ENCODE results near the gene CFAP157. TPM values are rescaled to one million over a fixed set of nuclear protein-coding genes. Genes with fewer than 3 reads are reported as not detected.

The CFAP157 gene
- total and polyA plus RNA-seq, 12 donors, result 0.11 to 0.94 (median 0.29) TPM; not detected in 5

DNA sequence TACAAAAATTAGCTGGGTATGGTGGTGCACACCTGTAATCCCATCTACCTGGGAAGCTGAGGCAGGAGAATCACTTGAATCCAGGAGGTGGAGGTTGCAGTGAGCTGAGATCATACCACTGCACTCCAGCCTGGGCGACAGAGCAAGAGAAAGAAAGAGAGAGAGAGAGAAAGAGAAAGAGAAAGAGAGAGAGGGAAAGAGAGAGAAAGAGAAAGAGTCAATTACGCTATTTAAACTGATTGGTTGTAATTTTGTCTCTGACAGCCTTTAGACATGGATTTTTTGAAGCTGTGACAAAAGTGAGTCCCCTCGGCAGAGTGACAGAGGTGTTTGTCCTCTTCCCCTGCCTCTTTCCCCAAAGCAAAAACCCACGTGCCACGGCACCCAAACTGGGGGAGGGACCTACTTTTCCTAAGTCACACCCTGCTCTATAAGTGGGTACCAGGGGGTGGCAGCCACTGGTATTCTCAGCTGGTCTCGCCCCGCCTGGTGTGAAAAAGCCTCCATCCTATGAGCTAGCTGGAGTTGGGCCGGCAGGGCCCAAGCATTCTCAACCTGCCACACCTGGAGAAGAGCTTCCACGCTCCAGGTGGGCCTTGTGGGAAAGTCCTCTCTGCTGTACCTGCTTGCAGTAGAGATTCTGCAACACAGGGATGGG is 3.4 kb upstream of the CFAP157 start:
- H3K27ac ChIP-seq, result no peak overlapping the region
- H3K9me3 ChIP-seq (replicated peaks in 1 of 3), result no peaks in the 10 kb centered on the region
- no peak for TF ChIP-seq POLR2A (IDR thresholded peaks at IDR 0.05)
- TF ChIP-seq, protein P1, sequence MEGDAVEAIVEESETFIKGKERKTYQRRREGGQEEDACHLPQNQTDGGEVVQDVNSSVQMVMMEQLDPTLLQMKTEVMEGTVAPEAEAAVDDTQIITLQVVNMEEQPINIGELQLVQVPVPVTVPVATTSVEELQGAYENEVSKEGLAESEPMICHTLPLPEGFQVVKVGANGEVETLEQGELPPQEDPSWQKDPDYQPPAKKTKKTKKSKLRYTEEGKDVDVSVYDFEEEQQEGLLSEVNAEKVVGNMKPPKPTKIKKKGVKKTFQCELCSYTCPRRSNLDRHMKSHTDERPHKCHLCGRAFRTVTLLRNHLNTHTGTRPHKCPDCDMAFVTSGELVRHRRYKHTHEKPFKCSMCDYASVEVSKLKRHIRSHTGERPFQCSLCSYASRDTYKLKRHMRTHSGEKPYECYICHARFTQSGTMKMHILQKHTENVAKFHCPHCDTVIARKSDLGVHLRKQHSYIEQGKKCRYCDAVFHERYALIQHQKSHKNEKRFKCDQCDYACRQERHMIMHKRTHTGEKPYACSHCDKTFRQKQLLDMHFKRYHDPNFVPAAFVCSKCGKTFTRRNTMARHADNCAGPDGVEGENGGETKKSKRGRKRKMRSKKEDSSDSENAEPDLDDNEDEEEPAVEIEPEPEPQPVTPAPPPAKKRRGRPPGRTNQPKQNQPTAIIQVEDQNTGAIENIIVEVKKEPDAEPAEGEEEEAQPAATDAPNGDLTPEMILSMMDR (IDR thresholded peaks at IDR 0.05), result no peak
- WGBS, 4 donors, result 74 to 87% (median 81%) methylated on average over 8 to 9 of the region's 9 CpGs
- intact Hi-C loops (cut with DNase I), result no loop called here
- H3K27me3 ChIP-seq, result no peaks in the 10 kb centered on the region
- H3K36me3 ChIP-seq (replicated peaks in 1 of 2), result no peaks in the 10 kb centered on the region
- no peak overlapping the region for H3K4me3 ChIP-seq
- peaks cover 0 to 5% of the 10 kb centered on the region in 2 donors for H3K4me1 ChIP-seq (replicated peaks in 1 of 2)
- DNase-seq, result no peak

DNA sequence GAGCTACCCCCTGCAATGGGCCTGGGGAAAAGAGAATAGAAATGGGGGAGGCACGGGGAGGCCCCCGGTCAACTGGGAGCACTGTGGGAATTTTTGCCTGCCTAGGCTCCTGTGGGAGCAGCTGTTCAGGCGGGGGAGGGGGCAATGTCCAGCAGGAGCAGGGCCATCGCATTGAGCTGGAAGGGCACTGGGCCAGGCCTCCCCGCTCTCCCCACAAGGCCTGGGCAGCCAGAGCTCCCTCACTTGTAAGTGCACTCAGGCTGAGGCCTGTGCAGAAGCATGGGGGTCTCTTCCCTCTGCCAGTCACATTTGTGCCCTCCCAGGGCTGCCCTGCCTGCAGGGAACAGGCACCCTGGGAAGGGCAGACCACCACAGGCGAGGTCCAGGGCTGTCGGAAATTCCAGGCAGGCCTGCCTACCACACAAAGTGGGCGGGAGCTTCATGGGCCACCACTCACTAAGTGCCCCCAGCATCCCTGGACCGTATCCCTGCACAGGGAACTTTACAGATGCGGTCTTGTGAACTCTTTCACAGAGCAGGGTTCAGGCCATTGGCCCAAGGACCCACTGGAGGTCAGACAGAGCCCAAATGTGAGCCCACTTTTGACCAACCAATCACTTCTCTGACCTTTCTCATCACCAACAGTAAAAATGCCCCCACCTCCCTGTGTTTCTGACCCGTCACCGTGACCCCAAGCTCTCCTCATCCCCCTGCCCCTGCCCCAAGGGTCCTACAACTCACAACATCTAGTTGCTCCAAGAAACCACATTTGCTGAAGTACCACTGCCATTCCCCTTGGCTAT is 1.0 kb upstream of the CFAP157 start:
- no peak overlapping the region for H3K27ac ChIP-seq
- no peaks in the 10 kb centered on the region for H3K4me1 ChIP-seq (replicated peaks in 1 of 2)
- intact Hi-C loops (cut with DNase I), result no loop called here
- H3K9me3 ChIP-seq (replicated peaks in 1 of 3), result no peaks in the 10 kb centered on the region
- TF ChIP-seq, protein P1 (IDR thresholded peaks at IDR 0.05), result no peak
- WGBS, 4 donors, result 75 to 85% (median 78%) methylated on average over 5 to 12 of the region's 12 CpGs
- DNase-seq, result no peak
- no peak overlapping the region for H3K4me3 ChIP-seq
- H3K36me3 ChIP-seq (replicated peaks in 1 of 2), result no peaks in the 10 kb centered on the region
- no peaks in the 10 kb centered on the region for H3K27me3 ChIP-seq

DNA sequence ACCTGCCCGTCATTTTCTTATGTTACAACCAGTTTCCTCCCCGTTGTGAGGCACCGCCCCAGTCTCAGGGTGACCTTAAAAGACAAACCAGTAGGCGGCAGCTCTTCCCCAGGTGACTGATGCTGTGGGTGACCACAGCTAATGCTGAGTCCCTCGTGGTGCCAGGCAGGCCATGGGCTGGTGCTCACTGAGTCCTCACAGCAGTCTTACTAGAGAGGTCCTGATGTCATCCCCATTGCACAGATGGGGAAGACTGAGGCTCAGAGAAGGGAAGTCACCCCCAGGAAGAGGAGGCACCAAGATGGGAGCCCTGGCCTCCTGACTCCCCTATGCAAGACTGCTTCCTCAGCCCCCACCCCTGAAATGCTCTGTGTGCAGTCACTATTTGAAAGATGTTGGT is 978 bp downstream of the CFAP157 start:
- Histone ChIP-seq H3K9me3 (replicated peaks in 1 of 3) (no peaks in the 10 kb centered on the region), H3K4me1 (replicated peaks in 1 of 2) (no peaks in the 10 kb centered on the region), H3K27ac (no peak overlapping the region), H3K36me3 (replicated peaks in 1 of 2) (no peaks in the 10 kb centered on the region), H3K27me3 (no peaks in the 10 kb centered on the region), H3K4me3 (no peak overlapping the region)
- 39 to 47% (median 45%) methylated on average over 5 of the region's 5 CpGs for WGBS, 4 donors
- TF ChIP-seq, protein P1 (IDR thresholded peaks at IDR 0.05), result peak in 2 of 6 experiments; percentile 10 to 17
- no peak for TF ChIP-seq POLR2A (IDR thresholded peaks at IDR 0.05)
- no peak for DNase-seq
- intact Hi-C loops (cut with DNase I), result no loop called here

DNA sequence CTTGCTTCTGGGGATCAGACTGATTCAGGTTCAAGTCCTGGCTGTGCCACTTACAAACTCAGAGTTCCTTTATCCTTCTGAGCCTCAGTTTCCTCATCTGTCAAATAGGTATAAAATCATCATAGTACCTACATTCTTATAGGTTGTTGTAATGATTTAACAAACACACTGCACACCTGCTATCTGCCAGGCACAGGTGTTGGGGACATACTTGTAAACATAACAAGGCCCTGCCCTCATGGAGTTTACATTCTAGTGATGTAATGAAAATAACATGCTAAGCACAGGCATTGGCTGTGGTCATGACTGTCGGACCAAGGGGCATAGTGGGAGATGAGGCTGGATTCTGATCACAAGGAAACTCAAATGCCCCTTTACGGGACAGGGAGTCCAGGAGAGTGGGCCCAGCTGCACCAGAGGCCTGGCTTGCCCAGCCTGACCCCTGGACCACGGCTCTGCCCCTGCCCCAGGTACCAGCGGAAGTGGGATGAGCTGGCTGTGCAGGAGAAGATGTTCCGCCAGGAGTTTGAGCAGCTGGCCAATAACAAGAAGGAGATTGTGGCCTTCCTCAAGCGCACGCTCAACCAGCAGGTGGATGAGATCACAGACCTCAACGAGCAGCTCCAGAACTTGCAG is 2.3 kb downstream of the CFAP157 start:
- no peaks in the 10 kb centered on the region for H3K36me3 ChIP-seq (replicated peaks in 1 of 2)
- no peaks in the 10 kb centered on the region for H3K9me3 ChIP-seq (replicated peaks in 1 of 3)
- no peak for DNase-seq
- no peaks in the 10 kb centered on the region for H3K27me3 ChIP-seq
- WGBS, 4 donors, result 95 to 97% (median 96%) methylated on average over 7 to 8 of the region's 8 CpGs
- TF ChIP-seq POLR2A (IDR thresholded peaks at IDR 0.05), result no peak
- TF ChIP-seq, protein P1 (IDR thresholded peaks at IDR 0.05), result no peak
- H3K4me1 ChIP-seq (replicated peaks in 1 of 2), result no peaks in the 10 kb centered on the region
- H3K27ac ChIP-seq, result no peak overlapping the region
- no peak overlapping the region for H3K4me3 ChIP-seq
- intact Hi-C loops (cut with DNase I), result no loop called here
